Left colon (tissue), 2 donors: ENCODE results near the gene AK5. TPM values are rescaled to one million over a fixed set of nuclear protein-coding genes. Genes with fewer than 3 reads are reported as not detected.
"Not testable (repeated sequence)": the region's sequence is repeated elsewhere in the genome, so short reads cannot be mapped to it uniquely, and the experiment has no call there.

Experiments used
- ATAC-seq: fragments of 200-7000 bp; cut with Tn5 transposase; one replicate; pipeline ENCODE4 v1.9.1; 2020; ENCODE audit warnings: mild to moderate bottlenecking, moderate library complexity
- DNase-seq, 2 donors: peaks; one replicate each; pipeline ENCODE4 v3.0.0-alpha.2; 2020
- intact Hi-C, 2 donors: fragments of 100-400 bp; cut with DNase I in 1 of 2; cut with micrococcal nuclease in 1 of 2; formaldehyde crosslinking; loops; one replicate each; pipeline versions ENCODE4 v1.11.2 to v1.14.0; 2022; cut with DNase I, micrococcal nuclease
- total RNA-seq, 2 donors: library from RNA; stranded (reverse); fragmentation: NEBNext Ultra II Directional; extraction: Animal tissue kit (Norgen Biotek cat#: 25700); gene quantifications; one replicate each; pipeline ENCODE4 v1.2.1, GENCODE V29; 2021
- donor health status: DM: no; HTN: no; CAD: no.
- donor health status: DM: yes; HTN: yes; CAD: no.

Gene AK5
- total RNA-seq, 2 donors from 2014 or later, result 0.36 to 0.43 TPM

GRCh38 chr1:77413541-77414335 is 131.9 kb downstream of the AK5 start:
- ATAC-seq (no peak), DNase-seq (no peak)
- intact Hi-C loops, result no loop called here

- no peak for ATAC-seq
Observed at GRCh38 chr1:77415579-77415978, 133.8 kb downstream of the AK5 start.

GRCh38 chr1:77416692-77417450 is 135.1 kb downstream of the AK5 start:
- intact Hi-C loops, result no loop called here
- ATAC-seq, result no peak

More at GRCh38 chr1:77415579-77415978, 133.8 kb downstream of the AK5 start:
- DNase-seq, result no peak
- intact Hi-C loops, result no loop called here

GRCh38 chr1:77418055-77418454 is 136.2 kb downstream of the AK5 start:
- intact Hi-C loops, result not testable (repeated sequence)

More at GRCh38 chr1:77416692-77417450, 135.1 kb downstream of the AK5 start:
- no peak for DNase-seq

GRCh38 chr1:77421504-77422233 is 139.8 kb downstream of the AK5 start:
- ATAC-seq, result no peak
- intact Hi-C loops, result no loop called here
- no peak for DNase-seq

More at GRCh38 chr1:77418055-77418454, 136.2 kb downstream of the AK5 start:
- DNase-seq, ATAC-seq: not testable (repeated sequence)

GRCh38 chr1:77424236-77424635 is 142.4 kb downstream of the AK5 start:
- intact Hi-C loops, result no loop called here
- ATAC-seq (no peak), DNase-seq (no peak)

- DNase-seq (no peak), ATAC-seq (no peak)
- intact Hi-C loops, result no loop called here
Observed at GRCh38 chr1:77428068-77428467, 146.2 kb downstream of the AK5 start.

- intact Hi-C loops, result no loop called here
- ATAC-seq (peak; percentile 30), DNase-seq (no peak)
Observed at GRCh38 chr1:77430966-77431690, 149.3 kb downstream of the AK5 start.

GRCh38 chr1:77433934-77434333 is 152.1 kb downstream of the AK5 start:
- no peak for DNase-seq
- intact Hi-C loops, result no loop called here
- no peak for ATAC-seq

- intact Hi-C loops, result no loop called here
- no peak for DNase-seq
- no peak for ATAC-seq
Observed at GRCh38 chr1:77434967-77435366, 153.1 kb downstream of the AK5 start.

- DNase-seq, result no peak
- ATAC-seq, result no peak
- intact Hi-C loops, result no loop called here
Observed at GRCh38 chr1:77438236-77438913, 156.6 kb downstream of the AK5 start.

GRCh38 chr1:77446841-77447555 is 165.2 kb downstream of the AK5 start:
- ATAC-seq (peak; percentile 31), DNase-seq (no peak)
- intact Hi-C loops, result no loop called here

- ATAC-seq (peak; percentile 95), DNase-seq (no peak)
- intact Hi-C loops, result no loop called here
Observed at GRCh38 chr1:77447669-77448068, 165.8 kb downstream of the AK5 start.

GRCh38 chr1:77459881-77460280 is 178.1 kb downstream of the AK5 start:
- intact Hi-C loops, result no loop called here
- ATAC-seq (peak; percentile 31), DNase-seq (no peak)

- intact Hi-C loops, result no loop called here
- no peak for ATAC-seq
- DNase-seq, result no peak
Observed at GRCh38 chr1:77461691-77462090, 179.9 kb downstream of the AK5 start.

GRCh38 chr1:77463216-77463615 is 181.4 kb downstream of the AK5 start:
- ATAC-seq (no peak), DNase-seq (no peak)
- intact Hi-C loops, result no loop called here

GRCh38 chr1:77465139-77465538 is 183.3 kb downstream of the AK5 start:
- intact Hi-C loops, result no loop called here
- DNase-seq (no peak), ATAC-seq (no peak)

- DNase-seq, result no peak
- no peak for ATAC-seq
- intact Hi-C loops, result no loop called here
Observed at GRCh38 chr1:77465922-77466321, 184.1 kb downstream of the AK5 start.
